Brain microvascular endothelial cell (primary cell): ENCODE data around the gene MARK3.

ENCODE experiments used
- DNase-seq: peaks from one replicate; pipeline ENCODE4 v3.0.0-alpha.2; 2020
- H3K27ac ChIP-seq: fragments of 250-450 bp; sonication (Bioruptor Pico); 2 replicates; pipeline ENCODE4 v1.5.1; 2020; ENCODE audit warnings: mild to moderate bottlenecking, moderate library complexity
- H3K27me3 ChIP-seq: fragments of 250-450 bp; sonication (Bioruptor Pico); replicated peaks from 2 replicates; pipeline ENCODE4 v1.5.1; 2020; ENCODE audit warnings: mild to moderate bottlenecking
- H3K36me3 ChIP-seq: fragments of 250-450 bp; sonication (Bioruptor Pico); replicated peaks from 2 replicates; pipeline ENCODE4 v1.5.1; 2020; ENCODE audit warnings: mild to moderate bottlenecking
- H3K4me3 ChIP-seq: 2 replicates; pipeline ENCODE4 v1.5.1; 2011; ENCODE audit warnings: low read depth, mild to moderate bottlenecking, control low read depth, low read length, moderate library complexity
- in situ Hi-C: cut with HindIII; loops from 2 replicates; pipeline ENCODE4 v1.10.0; 2017; ENCODE audit warnings: low sequenced_read_pairs, low pct_ligation_motif_present
- TF ChIP-seq, protein P1 (sequence below): IDR thresholded peaks from 2 replicates; pipeline ENCODE4 v1.5.1; 2011; ENCODE audit warnings: low read depth, mild to moderate bottlenecking, moderate library complexity, low read length, control low read depth, inconsistent platforms; ENCODE audit errors: missing control alignments

The MARK3 gene

DNA sequence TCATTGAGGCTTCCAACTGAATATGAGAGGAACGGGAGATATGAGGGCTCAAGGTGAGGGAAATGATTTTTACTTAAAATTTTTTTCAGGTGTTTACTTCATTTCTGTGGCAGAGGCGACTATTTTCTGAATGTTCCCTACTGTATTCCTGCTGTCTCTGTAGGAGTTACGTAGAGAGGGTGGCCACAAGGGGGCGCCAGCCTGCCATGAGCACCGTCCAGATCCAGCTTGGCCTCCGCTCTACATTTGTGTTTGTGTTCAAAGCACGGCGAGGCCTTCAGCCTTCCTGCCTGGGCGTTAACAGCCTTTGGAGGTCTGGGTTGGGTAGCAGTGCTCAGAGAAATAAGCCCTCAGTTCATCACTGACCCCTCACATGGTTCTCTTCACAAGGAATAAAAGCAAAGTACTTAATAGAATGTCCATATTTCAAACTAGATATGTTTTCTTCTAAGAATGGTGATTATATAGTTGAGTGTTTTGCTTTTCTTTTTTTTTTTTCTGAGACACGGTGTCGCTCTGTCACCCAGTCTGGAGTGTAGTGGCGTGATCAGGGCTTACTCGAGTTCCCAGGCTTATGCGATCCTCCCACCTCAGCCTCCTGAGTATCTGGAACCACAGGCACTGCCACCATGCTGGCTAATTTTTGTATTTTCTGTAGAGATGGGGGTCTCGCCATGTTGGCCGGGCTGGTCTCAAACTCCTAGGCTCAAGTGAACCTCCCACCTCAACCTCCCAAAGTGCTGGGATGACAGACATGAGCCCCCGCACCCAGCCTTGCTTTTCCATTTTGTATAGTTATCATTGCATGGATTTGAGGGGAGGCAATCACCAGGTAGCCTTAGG lies 115.2 kb downstream of the MARK3 start:
- H3K4me3 ChIP-seq: no peak overlapping the region
- H3K27ac ChIP-seq: no peak overlapping the region
- no peaks in the 10 kb centered on the region for H3K27me3 ChIP-seq
- TF ChIP-seq, protein P1, sequence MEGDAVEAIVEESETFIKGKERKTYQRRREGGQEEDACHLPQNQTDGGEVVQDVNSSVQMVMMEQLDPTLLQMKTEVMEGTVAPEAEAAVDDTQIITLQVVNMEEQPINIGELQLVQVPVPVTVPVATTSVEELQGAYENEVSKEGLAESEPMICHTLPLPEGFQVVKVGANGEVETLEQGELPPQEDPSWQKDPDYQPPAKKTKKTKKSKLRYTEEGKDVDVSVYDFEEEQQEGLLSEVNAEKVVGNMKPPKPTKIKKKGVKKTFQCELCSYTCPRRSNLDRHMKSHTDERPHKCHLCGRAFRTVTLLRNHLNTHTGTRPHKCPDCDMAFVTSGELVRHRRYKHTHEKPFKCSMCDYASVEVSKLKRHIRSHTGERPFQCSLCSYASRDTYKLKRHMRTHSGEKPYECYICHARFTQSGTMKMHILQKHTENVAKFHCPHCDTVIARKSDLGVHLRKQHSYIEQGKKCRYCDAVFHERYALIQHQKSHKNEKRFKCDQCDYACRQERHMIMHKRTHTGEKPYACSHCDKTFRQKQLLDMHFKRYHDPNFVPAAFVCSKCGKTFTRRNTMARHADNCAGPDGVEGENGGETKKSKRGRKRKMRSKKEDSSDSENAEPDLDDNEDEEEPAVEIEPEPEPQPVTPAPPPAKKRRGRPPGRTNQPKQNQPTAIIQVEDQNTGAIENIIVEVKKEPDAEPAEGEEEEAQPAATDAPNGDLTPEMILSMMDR: peak; percentile 98
- DNase-seq: peak; percentile 82
- peaks cover 50% of the 10 kb centered on the region for H3K36me3 ChIP-seq
- in situ Hi-C loops: no loop called here

DNA sequence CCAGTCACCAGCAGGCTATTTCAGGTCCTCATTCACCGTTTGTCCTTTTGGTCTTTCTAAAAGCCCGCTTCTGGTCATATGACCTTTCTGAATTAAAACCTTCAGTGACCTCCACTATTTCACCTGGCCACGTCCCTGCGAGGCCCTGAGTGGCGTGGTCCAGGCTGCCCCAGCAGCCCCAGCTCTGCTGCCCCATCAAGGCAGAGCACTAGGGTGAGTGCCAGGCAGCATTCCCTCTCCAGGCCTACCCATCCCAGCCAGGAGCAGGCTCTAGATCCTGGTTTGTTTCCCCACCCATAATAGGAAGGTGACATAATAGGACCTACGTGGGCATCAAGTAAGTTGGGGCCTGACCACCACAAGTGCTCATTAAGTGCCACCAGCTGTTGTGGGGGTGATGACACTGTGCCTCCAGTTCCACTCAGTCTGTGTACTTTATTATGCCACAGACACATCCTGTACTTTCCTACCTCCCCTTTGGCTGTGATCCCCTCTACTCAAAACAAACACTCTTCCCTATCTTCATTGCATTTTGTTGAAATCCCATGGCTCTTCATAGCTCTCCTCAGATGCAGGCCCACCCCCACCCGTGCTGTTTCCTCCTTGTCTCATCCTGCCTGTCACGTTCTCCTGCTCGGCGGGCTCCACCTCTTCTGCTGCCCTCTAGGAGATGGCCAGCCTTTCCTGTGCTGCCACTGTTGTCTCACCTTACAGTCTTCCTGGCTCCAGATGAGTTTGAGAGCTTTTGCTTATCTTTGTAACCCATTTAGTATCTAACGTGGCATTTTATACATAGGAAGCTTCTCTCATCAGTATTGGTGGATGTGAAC lies 116.0 kb downstream of the MARK3 start:
- Histone ChIP-seq H3K27ac (no peak overlapping the region), H3K27me3 (no peaks in the 10 kb centered on the region), H3K36me3 (peaks cover 51% of the 10 kb centered on the region), H3K4me3 (no peak overlapping the region)
- in situ Hi-C loops: no loop called here
- TF ChIP-seq, protein P1: no peak
- no peak for DNase-seq

- no peak for DNase-seq
- H3K27me3 ChIP-seq: no peaks in the 10 kb centered on the region
- in situ Hi-C loops: no loop called here
- no peak overlapping the region for H3K27ac ChIP-seq
- peaks cover 49% of the 10 kb centered on the region for H3K36me3 ChIP-seq
- TF ChIP-seq, protein P1: no peak
- H3K4me3 ChIP-seq: no peak overlapping the region
These were observed 116.9 kb downstream of the MARK3 start for GRCh38 chr14:103501921-103502669.

DNA sequence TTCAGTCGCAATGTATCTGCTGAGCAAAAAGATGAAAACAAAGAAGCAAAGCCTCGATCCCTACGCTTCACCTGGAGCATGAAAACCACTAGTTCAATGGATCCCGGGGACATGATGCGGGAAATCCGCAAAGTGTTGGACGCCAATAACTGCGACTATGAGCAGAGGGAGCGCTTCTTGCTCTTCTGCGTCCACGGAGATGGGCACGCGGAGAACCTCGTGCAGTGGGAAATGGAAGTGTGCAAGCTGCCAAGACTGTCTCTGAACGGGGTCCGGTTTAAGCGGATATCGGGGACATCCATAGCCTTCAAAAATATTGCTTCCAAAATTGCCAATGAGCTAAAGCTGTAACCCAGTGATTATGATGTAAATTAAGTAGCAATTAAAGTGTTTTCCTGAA lies 117.7 kb downstream of the MARK3 start:
- Histone ChIP-seq H3K27me3 (no peaks in the 10 kb centered on the region), H3K4me3 (no peak overlapping the region), H3K36me3 (peaks cover 55% of the 10 kb centered on the region), H3K27ac (no peak overlapping the region)
- no peak for DNase-seq
- TF ChIP-seq, protein P1: no peak
- in situ Hi-C loops: no loop called here

DNA sequence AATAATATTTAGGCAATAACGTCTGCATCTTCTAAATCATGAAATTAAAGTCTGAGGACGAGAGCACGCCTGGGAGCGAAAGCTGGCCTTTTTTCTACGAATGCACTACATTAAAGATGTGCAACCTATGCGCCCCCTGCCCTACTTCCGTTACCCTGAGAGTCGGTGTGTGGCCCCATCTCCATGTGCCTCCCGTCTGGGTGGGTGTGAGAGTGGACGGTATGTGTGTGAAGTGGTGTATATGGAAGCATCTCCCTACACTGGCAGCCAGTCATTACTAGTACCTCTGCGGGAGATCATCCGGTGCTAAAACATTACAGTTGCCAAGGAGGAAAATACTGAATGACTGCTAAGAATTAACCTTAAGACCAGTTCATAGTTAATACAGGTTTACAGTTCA lies 118.1 kb downstream of the MARK3 start:
- DNase-seq: no peak
- Histone ChIP-seq H3K4me3 (no peak overlapping the region), H3K27ac (no peak overlapping the region), H3K27me3 (no peaks in the 10 kb centered on the region), H3K36me3 (peaks cover 56% of the 10 kb centered on the region)
- in situ Hi-C loops: no loop called here
- TF ChIP-seq, protein P1: no peak
